ENCODE data around the gene NUP107. TPM values are rescaled to one million over a fixed set of nuclear protein-coding genes. Genes with fewer than 3 reads are reported as not detected.

Gene NUP107
- 25.4 and 75.3 TPM in 2 replicates for total RNA-seq

GRCh38 chr12:68686595-68687521, at the start of gene NUP107:
Gene NUP107 (plus strand): TSS chr12:68686978. CDS start chr12:68687066, 88 bp downstream.

GRCh38 chr12:68745904-68746571, 59.3 kb downstream of the NUP107 start, which contains the start of gene SLC35E3:
Gene SLC35E3 (plus strand): TSS chr12:68746176. CDS start chr12:68746378, 202 bp downstream.

Other genes starting within 250 kb of the NUP107 start
- 185 and 192 TPM in 2 replicates for gene RAP1B, start 76.1 kb upstream of the NUP107 start, total RNA-seq
- gene SLC35E3, start 59.2 kb downstream of the NUP107 start, total RNA-seq = 4.4 and 6.4 TPM in 2 replicates
- gene MDM2, start 121.2 kb downstream of the NUP107 start, total RNA-seq = 255 and 294 TPM in 2 replicates
- gene CPM, start 246.2 kb downstream of the NUP107 start, total RNA-seq = 1.5 and 7.3 TPM in 2 replicates